ENCODE measurements around the gene FAM221B.

Gene FAM221B, protein sequence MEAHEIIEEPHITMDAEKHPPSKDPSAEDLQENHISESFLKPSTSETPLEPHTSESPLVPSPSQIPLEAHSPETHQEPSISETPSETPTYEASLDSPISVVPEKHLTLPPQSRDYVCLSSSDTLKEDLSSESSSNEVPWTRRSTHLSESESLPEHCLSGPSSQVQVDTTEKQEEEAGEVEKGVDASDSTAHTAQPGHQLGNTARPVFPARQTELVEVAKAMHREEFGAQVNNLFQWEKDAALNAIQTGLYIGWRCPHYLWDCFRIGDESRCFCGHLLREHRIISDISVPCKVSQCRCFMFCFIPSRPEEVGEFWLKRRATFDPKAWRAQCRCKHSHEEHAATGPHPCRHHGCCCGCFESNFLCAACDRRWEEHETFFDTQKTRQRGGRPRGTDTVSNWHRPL

DNA sequence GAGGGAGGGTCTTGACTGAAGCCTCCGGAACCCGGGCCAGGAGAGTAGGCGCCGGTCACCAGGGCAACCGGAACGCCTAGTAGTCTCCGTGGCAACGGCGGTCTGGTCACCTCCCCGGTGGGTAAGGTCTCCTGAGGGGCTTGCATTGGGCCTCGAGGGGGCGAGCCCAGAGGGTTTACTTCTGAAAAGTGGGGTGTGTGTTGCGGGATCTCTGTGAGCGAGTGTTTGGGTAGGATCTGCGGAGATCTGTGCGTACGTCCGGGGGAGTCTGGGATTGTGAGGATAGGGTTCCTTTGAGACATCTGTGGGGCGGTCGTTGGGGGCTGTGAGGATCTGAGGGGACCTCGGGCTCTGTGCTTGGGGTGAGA lies at the start of gene FAM221B:
Gene FAM221B (minus strand): TSS at position 17 of the 368 bp plus-strand sequence. CDS start 2,571 bp downstream, outside the sequence.
- DNase-seq: no peak

DNA sequence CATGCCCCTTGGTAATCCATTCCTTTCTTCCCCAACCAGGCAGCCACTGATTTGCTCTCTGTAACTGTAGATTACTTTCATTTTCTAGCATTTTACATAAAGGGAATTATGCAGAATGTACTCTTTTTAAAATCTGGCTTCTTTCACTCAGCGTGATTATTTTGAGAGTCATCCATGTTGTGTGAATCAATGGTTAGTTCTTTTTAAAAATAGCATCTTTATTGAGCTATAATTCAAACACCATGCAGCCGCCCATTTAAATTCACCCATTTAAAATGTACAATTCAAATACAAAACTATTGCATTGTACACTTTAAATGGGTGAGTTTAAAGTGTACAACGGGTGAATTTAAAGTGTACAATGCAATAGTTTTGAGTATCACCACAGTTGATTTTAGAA lies 44.0 kb upstream of the FAM221B start:
- DNase-seq: no peak

- DNase-seq: no peak
Observed at GRCh38 chr9:35871545-35871944, 43.0 kb upstream of the FAM221B start.

GRCh38 chr9:35870351-35870923 lies 41.9 kb upstream of the FAM221B start, which contains the start of gene OR13J1:
OR13J1 (minus strand) TSS chr9:35870401; CDS start chr9:35870401, 0 bp downstream.
- no peak for DNase-seq

- DNase-seq: no peak
Observed at GRCh38 chr9:35869621-35870216, 41.2 kb upstream of the FAM221B start.

GRCh38 chr9:35868933-35869332 lies 40.4 kb upstream of the FAM221B start:
- DNase-seq: no peak

GRCh38 chr9:35867538-35867937 lies 39.0 kb upstream of the FAM221B start:
- DNase-seq: no peak

DNA sequence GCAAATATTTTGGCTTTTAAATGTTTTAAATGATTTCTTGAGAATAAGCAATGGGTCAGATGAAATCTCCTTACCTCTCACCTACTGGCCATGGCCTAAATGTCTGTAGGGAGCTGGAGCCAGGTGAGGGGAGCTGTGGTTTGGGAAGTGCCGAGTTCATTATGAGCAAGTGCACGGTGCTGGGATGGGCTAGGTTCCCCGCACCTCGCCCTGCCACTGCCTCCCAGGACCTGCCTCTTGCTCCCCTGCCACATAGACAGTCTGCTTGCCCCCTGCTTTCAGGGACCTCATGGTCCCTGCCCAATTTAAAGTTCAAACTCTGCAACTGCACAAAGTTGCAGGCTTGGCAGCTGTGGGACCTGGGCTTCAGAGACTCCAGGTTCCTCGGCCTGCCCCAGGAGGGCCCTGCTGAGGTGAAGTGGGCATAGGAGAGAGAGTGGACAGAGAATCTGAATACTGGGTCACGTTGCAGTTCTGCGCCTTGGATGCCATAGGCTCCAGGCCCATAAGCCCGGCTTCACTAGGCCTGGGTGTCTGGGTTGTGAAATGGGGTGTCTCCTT lies 36.2 kb upstream of the FAM221B start:
- DNase-seq: no peak

GRCh38 chr9:35863583-35863982 lies 35.1 kb upstream of the FAM221B start:
- no peak for DNase-seq

DNA sequence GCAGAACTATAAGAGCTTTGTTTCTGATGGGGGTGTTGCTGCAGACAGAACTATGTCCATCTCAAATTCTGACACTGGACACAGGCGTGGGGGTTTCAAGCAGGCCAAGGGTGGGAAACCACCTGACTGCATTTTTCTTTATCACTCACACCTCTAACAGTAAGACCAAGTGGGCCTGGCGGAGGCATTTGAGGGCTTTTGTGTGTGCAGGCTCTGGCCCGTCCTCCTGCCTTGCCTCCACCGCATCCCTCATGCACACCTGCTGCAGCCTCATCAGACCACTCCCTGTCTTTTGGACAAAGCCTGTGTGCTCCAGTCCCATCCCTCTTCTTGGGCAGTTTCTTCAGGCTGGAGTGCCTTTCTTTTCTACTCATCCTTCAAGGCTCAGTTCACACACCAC lies 33.8 kb upstream of the FAM221B start:
- no peak for DNase-seq

DNA sequence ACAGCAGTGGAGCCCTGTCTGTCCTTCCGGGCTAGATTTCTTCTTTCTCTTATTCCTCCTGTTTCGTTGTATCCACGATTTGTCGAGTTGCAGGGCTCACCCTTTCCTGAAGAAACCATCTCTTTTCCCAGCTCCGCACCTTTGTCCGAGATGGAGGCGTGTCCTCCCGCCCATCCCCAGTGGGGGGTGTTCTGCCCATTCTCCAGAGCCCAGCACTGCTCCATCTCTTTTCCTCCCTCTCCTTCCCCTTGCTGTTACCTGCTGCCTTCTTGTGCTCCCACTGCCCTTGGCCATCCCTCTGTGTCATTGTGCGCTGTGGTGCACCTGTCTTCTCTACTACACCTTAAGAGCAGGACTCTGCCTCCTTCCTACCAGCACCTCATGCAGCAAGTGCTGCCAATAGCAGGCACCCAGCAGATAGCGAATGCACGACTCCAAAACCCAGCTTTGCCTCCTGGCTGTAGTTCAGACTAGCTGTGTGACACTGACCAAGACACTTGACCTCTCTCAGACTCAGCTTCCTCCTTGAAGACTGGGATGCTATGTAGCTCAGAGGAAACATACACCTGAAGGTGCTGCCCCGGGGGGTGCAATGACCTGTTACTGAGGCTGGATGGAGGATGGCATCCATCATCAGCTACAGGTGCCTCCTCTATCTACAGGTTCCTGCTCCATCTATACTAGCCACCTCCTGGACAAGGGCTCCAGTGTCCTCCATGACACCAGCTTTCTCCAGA lies 32.8 kb upstream of the FAM221B start:
- DNase-seq: no peak

DNA sequence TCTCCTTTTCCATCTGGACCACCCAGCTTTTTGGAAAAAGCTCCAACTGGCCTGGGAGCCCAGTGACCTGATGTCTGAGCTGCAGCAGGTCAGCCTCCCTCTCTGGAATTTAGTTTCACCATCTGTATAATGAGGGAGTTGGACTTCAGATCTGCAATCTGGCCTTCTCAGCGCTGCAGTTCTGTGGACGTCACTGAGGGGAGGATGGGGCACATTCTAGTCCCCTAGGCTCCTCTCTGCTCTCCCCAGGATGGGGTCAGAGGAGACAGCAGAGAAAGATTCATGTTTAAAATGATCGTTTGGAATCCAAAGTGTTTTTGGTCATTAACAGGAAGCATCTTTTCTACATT lies 31.4 kb upstream of the FAM221B start:
- no peak for DNase-seq

DNA sequence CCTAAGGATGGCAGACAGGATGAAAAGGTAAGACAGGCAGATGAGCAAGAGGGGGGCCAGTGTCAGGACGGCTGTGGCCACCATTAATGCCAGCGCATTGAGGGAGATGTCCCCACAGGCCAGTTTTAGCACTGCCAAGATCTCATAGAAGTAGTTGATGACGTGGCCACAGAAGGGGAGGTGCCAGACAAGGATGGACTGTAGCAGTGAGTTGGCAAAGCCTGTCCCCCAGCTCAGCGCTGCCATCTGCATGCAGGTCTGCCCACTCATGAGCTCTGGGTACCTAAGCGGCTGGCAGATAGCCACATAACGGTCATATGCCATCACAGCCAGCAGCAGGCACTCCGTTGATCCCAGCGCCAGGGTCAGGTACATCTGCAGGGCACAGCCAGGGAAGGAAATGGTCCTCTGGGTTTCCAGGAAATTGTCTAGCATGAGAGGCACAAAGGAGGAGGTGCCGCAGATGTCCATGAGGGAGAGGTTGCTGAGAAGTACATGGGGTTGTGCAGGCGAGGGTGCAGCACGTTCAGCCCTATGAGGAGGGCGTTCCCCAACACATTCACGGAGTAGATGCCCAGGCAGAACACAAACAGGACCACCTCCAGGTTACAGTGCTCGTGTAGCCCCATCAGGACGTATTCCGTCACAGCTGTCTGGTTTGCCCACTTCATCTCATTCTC lies 30.9 kb upstream of the FAM221B start:
- no peak for DNase-seq

GRCh38 chr9:35858458-35858857 lies 29.9 kb upstream of the FAM221B start:
- no peak for DNase-seq

DNA sequence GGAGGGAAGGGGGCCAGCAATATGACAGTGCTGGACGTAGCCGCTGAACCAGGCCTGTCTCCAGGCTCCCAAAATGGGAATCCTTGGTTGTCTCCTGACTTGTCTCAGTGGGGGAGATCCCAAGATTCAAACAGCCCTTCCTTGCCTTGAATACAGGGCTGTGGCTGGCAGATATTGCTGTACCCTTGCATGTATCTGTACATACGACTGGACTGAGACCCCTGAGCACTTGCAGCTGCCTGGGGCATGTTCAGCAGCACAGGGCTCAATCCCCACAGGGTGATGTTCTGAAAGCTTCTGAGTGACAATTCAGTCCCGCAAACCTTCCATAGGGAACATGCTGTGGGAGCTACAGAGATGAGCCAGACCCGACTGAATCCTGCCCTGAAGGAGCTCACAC lies 28.4 kb upstream of the FAM221B start:
- DNase-seq: no peak

GRCh38 chr9:35856206-35856605 lies 27.7 kb upstream of the FAM221B start:
- DNase-seq: no peak

- DNase-seq: no peak
Observed at GRCh38 chr9:35854091-35854762, 25.7 kb upstream of the FAM221B start.

- no peak for DNase-seq
Observed at GRCh38 chr9:35852876-35853865, 24.6 kb upstream of the FAM221B start.

- no peak for DNase-seq
Observed at GRCh38 chr9:35852267-35852815, 23.8 kb upstream of the FAM221B start.

GRCh38 chr9:35847792-35848572 lies 19.4 kb upstream of the FAM221B start:
- no peak for DNase-seq
